ENCODE measurements around the gene C1QL1. TPM values are rescaled to one million over a fixed set of nuclear protein-coding genes. Genes with fewer than 3 reads are reported as not detected.

C1QL1 gene
- 1.2 and 1.4 TPM in 2 replicates for total RNA-seq
- long read RNA-seq, result 0 reads

DNA sequence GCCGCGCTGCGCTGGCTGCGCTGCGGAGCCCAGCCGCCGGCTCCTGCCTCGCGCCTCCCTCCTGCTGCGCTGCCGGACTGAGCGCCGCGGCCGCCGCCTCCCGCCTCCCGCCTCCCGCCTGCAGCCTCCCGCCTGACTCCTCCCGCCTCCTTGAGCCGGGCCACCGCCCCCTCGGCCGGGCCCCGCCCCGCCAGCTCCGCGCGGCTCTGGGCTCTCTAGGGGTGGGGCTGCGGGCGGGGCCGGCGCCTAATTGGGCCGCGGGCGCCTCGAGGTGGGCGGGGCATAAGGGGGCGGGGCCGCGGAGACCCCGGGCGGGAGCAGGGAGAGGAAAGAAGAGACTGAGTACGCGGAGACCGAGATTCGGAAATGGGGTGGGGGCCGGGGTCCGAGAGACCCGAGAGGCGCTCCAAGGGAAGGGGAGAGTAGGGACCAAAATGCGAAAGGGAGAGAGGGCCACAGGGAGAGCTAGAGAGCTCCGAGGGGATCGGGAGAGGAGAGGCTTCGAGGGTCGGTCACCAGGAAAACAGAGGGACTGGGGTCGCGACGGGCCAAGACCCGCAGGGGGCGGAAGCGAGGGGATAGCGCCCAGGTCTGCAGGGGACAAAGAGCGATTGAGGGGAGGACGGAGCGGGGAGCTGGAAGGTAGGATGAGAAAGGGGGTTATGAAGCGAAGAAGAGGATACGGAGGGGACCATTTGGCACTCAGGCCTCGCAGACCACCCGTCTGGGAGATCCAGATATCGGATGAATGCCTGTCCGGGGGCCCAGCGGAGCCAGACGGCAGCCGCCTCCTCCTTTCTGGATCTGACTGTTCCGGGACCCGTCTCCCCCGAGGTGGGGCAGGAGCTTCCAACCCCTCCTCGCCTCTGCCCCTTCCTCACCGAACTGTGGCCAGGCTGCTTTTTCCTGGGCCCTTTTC lies at the start of gene C1QL1:
C1QL1 (minus strand) TSS at position 79 of the 919 bp plus-strand sequence. CDS start 255 bp downstream, outside the sequence.
- H3K27me3 Mint-ChIP-seq (ENCODE audit: unreplicated experiment), result peaks cover 31% of the 10 kb centered on the region
- no peaks in the 10 kb centered on the region for H3K36me3 Mint-ChIP-seq (ENCODE audit: unreplicated experiment)
- TF ChIP-seq, protein P1, sequence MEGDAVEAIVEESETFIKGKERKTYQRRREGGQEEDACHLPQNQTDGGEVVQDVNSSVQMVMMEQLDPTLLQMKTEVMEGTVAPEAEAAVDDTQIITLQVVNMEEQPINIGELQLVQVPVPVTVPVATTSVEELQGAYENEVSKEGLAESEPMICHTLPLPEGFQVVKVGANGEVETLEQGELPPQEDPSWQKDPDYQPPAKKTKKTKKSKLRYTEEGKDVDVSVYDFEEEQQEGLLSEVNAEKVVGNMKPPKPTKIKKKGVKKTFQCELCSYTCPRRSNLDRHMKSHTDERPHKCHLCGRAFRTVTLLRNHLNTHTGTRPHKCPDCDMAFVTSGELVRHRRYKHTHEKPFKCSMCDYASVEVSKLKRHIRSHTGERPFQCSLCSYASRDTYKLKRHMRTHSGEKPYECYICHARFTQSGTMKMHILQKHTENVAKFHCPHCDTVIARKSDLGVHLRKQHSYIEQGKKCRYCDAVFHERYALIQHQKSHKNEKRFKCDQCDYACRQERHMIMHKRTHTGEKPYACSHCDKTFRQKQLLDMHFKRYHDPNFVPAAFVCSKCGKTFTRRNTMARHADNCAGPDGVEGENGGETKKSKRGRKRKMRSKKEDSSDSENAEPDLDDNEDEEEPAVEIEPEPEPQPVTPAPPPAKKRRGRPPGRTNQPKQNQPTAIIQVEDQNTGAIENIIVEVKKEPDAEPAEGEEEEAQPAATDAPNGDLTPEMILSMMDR (IDR thresholded peaks at IDR 0.05), result peak; percentile 22
- peak; percentile 96 for DNase-seq (ENCODE audit: extremely low spot score, unreplicated experiment)
- H3K4me3 Mint-ChIP-seq (ENCODE audit: unreplicated experiment), result peak within 1 kb of the TSS; percentile 83
- H3K27ac Mint-ChIP-seq (ENCODE audit: unreplicated experiment), result no peak within 1 kb of the TSS
- H3K4me1 Mint-ChIP-seq (ENCODE audit: unreplicated experiment), result peaks cover 16% of the 10 kb centered on the region
- no peaks in the 10 kb centered on the region for H3K9me3 Mint-ChIP-seq (ENCODE audit: unreplicated experiment)

- Mint-ChIP-seq H3K4me3 (ENCODE audit: unreplicated experiment) (no peak overlapping the region), H3K36me3 (ENCODE audit: unreplicated experiment) (no peaks in the 10 kb centered on the region), H3K4me1 (ENCODE audit: unreplicated experiment) (peaks cover 31% of the 10 kb centered on the region), H3K27me3 (ENCODE audit: unreplicated experiment) (no peaks in the 10 kb centered on the region), H3K9me3 (ENCODE audit: unreplicated experiment) (no peaks in the 10 kb centered on the region), H3K27ac (ENCODE audit: unreplicated experiment) (no peak overlapping the region)
- no peak for DNase-seq (ENCODE audit: extremely low spot score, unreplicated experiment)
- TF ChIP-seq, protein P1 (IDR thresholded peaks at IDR 0.05), result peak; percentile 28
Observed at GRCh38 chr17:45016823-45017222, 48.7 kb upstream of the C1QL1 start.

DNA sequence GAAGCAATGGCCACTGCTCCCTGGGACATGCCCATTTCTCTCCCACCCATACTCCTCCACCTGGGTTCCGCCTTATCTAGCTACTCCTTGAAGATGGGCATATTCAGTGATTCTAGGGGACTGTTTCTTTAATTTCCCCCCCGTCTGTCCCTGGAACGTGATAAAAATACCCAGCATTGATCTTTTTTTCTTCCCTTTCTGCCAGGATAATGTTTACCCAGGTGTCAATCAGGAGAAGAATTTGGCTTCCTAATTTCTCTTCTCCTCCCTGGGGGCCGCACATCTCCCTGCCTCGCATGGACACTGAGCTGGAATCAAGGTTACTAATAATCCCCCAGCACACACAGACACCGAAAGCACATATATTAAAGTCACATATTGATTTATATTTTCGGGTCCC lies 48.1 kb upstream of the C1QL1 start:
- Mint-ChIP-seq H3K36me3 (ENCODE audit: unreplicated experiment) (no peaks in the 10 kb centered on the region), H3K27ac (ENCODE audit: unreplicated experiment) (no peak overlapping the region), H3K4me3 (ENCODE audit: unreplicated experiment) (no peak overlapping the region), H3K4me1 (ENCODE audit: unreplicated experiment) (peaks cover 27% of the 10 kb centered on the region), H3K9me3 (ENCODE audit: unreplicated experiment) (no peaks in the 10 kb centered on the region), H3K27me3 (ENCODE audit: unreplicated experiment) (no peaks in the 10 kb centered on the region)
- DNase-seq (ENCODE audit: extremely low spot score, unreplicated experiment), result no peak
- TF ChIP-seq, protein P1 (IDR thresholded peaks at IDR 0.05), result no peak

DNA sequence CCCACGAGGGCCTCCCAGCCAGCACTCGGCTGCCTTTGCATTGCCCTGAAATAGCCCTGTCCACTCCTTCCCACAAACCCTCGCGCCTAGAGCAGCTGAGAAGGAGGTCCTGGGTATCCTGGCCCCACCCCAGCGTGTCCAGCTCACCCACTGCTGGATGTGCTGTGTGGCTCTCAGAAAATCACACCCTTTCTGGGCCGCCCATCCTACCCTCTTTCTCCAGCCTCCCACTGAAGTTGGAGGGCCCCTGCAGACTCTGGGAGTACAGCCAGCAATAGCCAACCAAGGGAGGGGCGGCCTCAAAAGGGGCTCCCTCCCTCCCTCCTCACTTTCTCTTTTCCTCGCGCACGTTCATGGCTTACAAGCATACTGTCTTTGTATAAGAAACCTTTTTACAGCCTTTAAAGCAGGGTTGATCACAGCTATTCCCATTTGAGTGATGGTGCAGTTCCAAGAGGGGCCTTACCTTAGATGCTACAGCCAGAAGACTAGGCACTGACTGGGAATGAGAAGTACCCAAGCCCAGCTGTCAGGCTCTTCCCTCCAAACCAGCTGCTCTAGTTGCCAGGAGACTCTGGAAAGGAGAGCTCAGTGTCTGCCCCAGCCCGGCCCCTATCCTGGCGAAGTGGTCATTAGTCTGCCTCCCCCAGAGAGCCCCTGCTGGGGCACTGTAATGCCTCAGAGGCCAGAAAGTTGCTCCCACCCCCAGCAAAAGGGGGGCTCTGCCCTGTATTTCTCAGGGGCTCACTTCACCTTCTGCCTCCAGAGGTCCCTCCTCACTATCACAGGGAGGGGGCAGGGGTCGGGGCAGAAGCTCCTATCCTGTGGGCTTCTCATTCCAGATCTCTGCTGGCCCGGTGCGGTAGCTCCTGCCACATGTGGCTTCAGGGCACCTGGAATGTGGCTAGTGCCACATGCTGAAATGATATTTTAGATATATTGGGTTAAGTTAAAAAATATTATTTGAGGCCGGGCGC lies 45.2 kb upstream of the C1QL1 start:
- Mint-ChIP-seq H3K27me3 (ENCODE audit: unreplicated experiment) (no peaks in the 10 kb centered on the region), H3K4me1 (ENCODE audit: unreplicated experiment) (peaks cover 14% of the 10 kb centered on the region), H3K9me3 (ENCODE audit: unreplicated experiment) (no peaks in the 10 kb centered on the region), H3K27ac (ENCODE audit: unreplicated experiment) (no peak overlapping the region), H3K36me3 (ENCODE audit: unreplicated experiment) (no peaks in the 10 kb centered on the region), H3K4me3 (ENCODE audit: unreplicated experiment) (no peak overlapping the region)
- TF ChIP-seq, protein P1 (IDR thresholded peaks at IDR 0.05), result no peak
- no peak for DNase-seq (ENCODE audit: extremely low spot score, unreplicated experiment)
